GM19467 (cell line): ENCODE data around the gene ZCCHC18.
"Not testable (repeated sequence)": the region's sequence is repeated elsewhere in the genome, so short reads cannot be mapped to it uniquely, and the experiment has no call there.

Source experiments
- ATAC-seq: cut with Tn5 transposase; IDR thresholded peaks from one replicate; pipeline ENCODE4 v1.9.1; 2021; ENCODE audit warnings: mild to moderate bottlenecking, moderate library complexity; ENCODE audit not compliant: unreplicated experiment

The ZCCHC18 gene

GRCh38 chrX:104112326-104112951, at the start of gene ZCCHC18:
Gene ZCCHC18, plus strand, starts transcription at chrX:104112523. Its CDS starts 1,589 bp downstream, at chrX:104114112.
- peak; percentile 70 for ATAC-seq

- ATAC-seq, result not testable (repeated sequence)
These were observed 49.7 kb upstream of the ZCCHC18 start for GRCh38 chrX:104062636-104063035.

- ATAC-seq, result peak; percentile 69
These were observed 36.4 kb upstream of the ZCCHC18 start, which contains the start of gene TMSB15C for GRCh38 chrX:104075778-104076445. Gene TMSB15C, minus strand, starts transcription at chrX:104076236.

- not testable (repeated sequence) for ATAC-seq
These were observed 34.5 kb upstream of the ZCCHC18 start for GRCh38 chrX:104077854-104078253.

GRCh38 chrX:104084063-104084462, 28.3 kb upstream of the ZCCHC18 start:
- ATAC-seq, result no peak

GRCh38 chrX:104084534-104085277, 27.6 kb upstream of the ZCCHC18 start:
- ATAC-seq, result no peak

- no peak for ATAC-seq
These were observed 26.8 kb upstream of the ZCCHC18 start for GRCh38 chrX:104085477-104085876.

GRCh38 chrX:104085919-104086318, 26.4 kb upstream of the ZCCHC18 start:
- ATAC-seq, result no peak

GRCh38 chrX:104098151-104098808, 14.0 kb upstream of the ZCCHC18 start:
- ATAC-seq, result peak; percentile 80

GRCh38 chrX:104098919-104099318, 13.4 kb upstream of the ZCCHC18 start:
- no peak for ATAC-seq

- ATAC-seq, result no peak
These were observed 7.6 kb upstream of the ZCCHC18 start for GRCh38 chrX:104104676-104105075.

- no peak for ATAC-seq
These were observed 6.7 kb upstream of the ZCCHC18 start for GRCh38 chrX:104105330-104106262.

GRCh38 chrX:104108955-104109354, 3.4 kb upstream of the ZCCHC18 start:
- no peak for ATAC-seq

GRCh38 chrX:104110491-104111240, 1.7 kb upstream of the ZCCHC18 start:
- ATAC-seq, result peak; percentile 48

- peak; percentile 28 for ATAC-seq
These were observed 1.1 kb downstream of the ZCCHC18 start for GRCh38 chrX:104113222-104113965.

GRCh38 chrX:104117759-104118158, 5.4 kb downstream of the ZCCHC18 start:
- no peak for ATAC-seq

GRCh38 chrX:104118765-104119164, 6.4 kb downstream of the ZCCHC18 start:
- no peak for ATAC-seq

- no peak for ATAC-seq
These were observed 10.5 kb downstream of the ZCCHC18 start for GRCh38 chrX:104122829-104123228.

- no peak for ATAC-seq
These were observed 14.5 kb downstream of the ZCCHC18 start for GRCh38 chrX:104126856-104127255.
